Stimulated activated CD4-positive, alpha-beta T cell treated with anti-CD3 and anti-CD28 coated beads, Interleukin-15, amount 100 ng/mL, for 48 hours (primary cell): ENCODE measurements around the gene TRABD2B.

Experiments
- DNase-seq, 2 donors: peaks; one replicate each; pipeline ENCODE4 v3.0.0-alpha.2; 2020; ENCODE audit warnings: low read depth in 2 of 2

Gene TRABD2B

GRCh38 chr1:47803815-47804501 lies 193.2 kb downstream of the TRABD2B start:
- no peak for DNase-seq

DNA sequence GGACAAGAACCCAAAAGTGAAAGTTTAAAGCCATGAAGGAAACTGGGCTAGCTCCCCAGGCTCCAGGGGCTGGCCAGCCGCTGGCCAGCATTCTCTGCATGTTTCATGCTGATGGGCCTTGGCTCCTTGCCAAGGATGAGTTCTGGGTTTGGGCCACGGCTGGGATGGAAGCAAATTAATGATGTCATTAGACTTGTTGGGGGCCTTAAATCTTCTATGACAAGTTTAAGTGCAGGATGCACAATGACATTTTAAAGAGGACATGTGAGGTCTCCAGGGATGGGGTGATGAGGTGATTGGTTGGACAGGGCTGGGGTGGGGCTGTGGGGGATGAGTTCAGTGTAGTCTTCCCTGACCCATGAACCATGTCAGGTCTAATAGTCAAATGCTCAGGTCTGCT lies 199.6 kb downstream of the TRABD2B start:
- DNase-seq: no peak

DNA sequence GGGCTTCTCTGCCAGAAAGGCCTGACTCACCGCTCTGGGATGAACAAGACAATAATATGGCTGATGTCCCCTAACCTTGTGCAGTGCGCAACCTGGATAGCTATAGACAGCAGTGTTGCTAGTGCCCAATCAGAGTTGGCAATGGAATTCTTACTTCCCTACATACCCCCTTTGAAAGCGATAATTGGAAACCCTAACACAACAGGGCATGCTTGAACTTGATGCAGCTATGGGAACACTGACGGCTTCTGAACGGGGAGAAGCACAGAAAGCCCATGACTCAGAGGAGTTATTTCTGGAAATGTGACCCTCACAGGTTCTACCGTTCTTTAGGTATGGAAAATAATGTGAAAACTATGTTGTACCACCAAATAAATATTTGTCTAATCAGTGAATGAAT lies 200.6 kb downstream of the TRABD2B start:
- DNase-seq: no peak

- no peak for DNase-seq
Measured at GRCh38 chr1:47795102-47795501, 202.1 kb downstream of the TRABD2B start.

DNA sequence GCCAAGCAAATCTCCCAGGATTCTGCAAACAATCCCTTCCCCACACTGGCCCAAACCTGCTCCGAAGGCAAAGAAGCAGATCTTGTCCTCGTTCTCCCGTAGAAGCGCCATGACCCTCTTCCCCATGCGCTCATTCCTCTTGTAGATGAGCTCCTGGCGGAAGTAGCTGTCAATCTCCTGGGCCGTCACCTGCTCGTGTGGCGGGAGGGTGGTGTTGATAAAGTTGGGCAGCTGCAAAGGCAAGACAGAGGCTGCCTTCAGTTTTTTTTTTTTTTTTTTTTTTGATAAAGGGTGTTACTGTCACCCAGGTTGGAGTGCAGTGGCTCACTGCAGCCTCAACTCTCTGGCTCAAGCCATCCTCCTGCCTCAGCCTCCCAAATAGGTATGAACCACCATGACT lies 202.7 kb downstream of the TRABD2B start:
- no peak for DNase-seq

GRCh38 chr1:47794081-47794480 lies 203.1 kb downstream of the TRABD2B start:
- no peak for DNase-seq

GRCh38 chr1:47793563-47793962 lies 203.6 kb downstream of the TRABD2B start:
- DNase-seq: no peak

GRCh38 chr1:47792779-47793178 lies 204.4 kb downstream of the TRABD2B start:
- no peak for DNase-seq

DNA sequence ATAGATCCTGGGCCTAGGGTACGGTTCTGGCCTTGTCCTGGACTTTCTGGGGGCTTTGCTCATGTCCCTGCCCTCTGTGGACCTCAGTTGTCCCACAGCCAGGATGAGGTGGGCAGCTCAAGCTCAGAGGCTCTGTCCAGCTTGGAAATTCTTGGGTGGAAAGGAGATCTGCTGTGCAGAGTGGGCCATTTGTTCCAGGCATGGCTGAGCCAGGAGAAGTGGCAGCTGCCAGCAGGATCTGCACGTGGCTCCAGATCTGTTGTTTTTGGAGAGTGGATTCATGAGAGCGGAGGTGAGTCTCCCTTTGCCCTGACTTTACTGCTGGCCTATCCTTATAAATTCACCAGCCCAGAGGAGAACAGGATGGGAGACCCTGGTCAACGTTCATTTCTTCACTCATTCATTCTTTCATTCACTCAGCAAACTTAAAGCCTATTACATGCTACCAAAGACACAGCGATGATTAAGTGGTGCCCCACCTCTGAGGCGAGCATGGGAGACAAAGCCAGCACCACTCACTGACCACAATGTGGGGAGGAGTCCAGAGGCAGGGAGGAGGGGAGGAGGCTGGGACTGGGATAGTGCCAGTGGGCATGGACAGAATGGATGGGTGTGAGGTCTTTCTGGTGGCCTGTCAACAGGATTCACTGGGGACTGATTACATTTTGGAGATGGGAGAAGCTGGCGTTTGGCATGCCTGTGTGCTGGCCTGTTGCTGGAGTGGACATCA lies 205.1 kb downstream of the TRABD2B start:
- no peak for DNase-seq

- no peak for DNase-seq
Measured at GRCh38 chr1:47788761-47789160, 208.4 kb downstream of the TRABD2B start.

DNA sequence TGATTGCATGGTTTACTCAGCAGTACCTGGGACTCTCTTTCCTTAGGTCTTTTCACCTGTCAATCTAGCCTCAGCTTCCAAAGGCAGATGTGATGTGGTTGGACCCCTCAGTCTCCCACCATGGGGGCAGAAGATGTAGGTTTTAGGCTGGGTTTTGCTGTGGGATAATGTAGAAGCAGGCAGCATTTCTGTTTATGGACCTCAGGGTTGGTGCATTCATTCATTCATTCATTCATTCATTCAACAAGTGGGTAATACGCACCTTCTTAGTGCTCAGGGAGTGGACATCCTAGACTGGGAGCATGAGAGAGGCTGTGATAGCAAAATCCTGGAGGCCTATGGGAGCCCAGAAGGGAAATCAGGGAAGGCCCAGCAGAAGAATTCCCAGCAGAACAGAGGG lies 209.6 kb downstream of the TRABD2B start:
- DNase-seq: no peak

DNA sequence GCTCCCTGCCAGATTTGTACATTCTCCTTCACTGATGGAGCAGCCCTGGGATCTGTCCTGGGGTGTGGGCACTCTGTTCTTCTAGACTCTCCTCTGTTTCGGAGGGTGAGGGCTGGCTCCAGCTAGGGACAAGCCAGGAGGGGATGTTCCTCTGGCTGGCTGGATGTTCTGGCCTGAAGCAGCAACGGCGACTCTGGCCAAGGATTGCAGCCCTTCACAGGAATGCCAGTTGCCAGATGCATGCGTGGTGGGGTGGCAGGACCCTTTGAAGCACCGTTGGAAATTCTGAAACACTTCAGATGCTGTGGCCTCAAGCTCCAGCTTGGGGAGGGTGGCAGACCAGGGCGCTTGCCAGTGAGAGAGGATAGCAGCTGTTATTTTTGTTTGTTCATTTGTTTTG lies 210.9 kb downstream of the TRABD2B start:
- DNase-seq: no peak

DNA sequence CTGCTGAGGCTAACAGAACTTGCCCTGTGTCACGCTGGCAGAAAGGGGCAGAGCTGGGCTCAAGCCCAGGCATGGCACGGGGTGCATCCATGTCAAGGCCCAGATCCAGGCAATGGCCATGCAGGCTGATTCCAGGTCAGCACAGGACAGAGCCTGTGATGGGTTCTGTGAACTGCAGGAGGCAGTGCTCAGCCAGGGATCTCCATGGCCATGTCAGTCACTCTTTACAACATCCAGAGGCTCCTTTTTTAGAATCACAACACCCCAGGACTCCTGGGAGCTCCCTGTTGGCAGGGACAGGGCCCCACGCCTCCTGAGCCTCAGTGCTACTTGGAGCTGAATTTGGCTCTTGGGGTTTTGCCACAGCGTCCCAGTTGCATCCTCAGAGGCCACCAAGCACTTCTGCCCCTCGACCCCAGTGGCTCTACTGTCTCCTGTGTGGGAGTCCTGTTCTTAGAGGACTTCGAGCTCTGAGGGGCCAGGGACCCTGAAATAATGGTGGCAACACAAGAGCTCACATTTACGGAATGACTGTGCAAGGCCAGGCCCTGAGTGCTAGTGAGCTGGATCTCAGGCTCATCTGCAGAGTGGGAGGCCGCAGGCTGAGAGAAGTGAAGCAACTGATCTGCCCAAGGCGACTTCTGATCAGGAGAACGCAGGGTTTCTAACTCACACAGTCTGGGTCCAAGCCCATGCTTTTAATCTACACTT lies 211.5 kb downstream of the TRABD2B start:
- DNase-seq: no peak

DNA sequence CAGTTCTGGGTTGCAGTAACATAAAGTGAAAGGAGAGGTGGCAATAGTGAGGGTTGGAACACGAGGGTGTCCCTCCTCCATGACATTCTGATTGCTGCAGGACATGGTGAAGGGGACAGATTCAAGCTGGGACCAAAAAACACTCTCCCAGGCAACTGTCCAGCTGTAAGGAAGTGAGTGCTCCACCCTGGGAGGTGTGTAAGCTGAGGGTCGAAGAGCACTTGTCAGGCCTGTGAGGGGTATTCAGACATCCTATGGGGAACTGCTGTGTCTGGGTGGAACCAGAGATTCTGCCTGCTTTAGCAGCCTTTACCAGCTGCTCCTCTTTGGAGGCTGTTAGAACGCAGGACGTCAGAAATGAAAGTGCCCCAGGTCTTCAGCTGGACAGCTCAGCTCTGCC lies 212.1 kb downstream of the TRABD2B start:
- no peak for DNase-seq

DNA sequence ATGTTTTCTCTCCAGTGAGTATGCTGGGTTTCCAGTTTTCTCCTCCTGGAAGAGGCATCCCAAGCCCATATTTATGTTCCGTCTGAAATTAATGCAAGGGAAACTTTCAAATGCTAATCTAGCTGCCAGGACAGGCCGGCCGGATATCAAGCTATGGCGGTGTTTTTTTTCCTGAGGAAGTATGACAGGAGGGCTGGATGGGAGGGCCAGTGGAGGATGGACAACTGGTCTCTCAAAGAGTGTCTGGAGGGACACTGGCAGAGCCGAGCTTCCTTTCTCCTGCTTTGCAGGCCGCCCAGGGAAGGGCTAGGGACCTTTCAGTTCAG lies 212.7 kb downstream of the TRABD2B start:
- DNase-seq: no peak

DNA sequence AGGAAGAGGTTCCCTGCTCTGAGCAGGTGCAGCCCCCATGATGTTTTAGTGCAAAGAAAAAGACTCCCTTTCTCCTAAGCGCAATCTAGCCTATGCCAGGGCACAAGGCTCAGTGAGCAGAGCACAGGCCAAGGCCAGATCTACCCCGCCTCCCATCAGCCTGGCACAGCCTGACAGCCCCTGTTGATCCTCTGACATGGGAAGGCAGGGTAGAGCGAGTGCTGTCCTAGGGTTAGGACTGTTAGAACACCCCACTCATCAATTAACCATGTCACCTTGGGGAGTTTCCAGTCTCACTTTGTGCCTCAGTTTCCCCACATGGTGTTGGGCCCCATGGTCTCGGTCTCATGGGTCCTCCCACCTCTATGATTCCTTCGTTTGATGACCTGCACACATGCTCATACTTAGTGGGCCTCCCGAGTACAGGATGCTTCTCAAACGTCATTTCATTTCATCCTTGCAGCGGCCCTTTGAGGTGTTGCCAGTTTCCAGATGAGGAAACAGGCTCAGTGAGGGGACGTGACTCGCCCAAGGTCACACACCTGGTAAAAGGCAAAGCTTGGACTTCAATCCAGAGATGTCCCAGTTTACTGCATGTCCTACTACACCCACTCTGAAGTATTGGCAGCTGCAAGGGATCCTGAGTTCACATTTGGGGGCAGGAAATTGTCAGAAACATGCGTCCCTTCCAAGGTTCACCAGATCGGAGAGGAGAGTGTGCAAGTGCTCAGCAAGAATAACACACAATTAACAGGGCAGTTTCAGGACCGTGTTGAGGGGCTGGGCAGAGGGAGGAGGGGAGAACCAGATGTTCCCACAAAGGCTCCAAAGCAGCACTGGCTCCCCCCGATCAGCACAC lies 213.3 kb downstream of the TRABD2B start:
- no peak for DNase-seq

GRCh38 chr1:47782414-47783166 lies 214.6 kb downstream of the TRABD2B start:
- DNase-seq: no peak

- DNase-seq: no peak
Measured at GRCh38 chr1:47781171-47781959, 215.8 kb downstream of the TRABD2B start.

GRCh38 chr1:47780469-47780995 lies 216.7 kb downstream of the TRABD2B start:
- DNase-seq: no peak

GRCh38 chr1:47779613-47780012 lies 217.6 kb downstream of the TRABD2B start:
- DNase-seq: no peak
